NT2/D1 (cell line): ENCODE measurements around the gene TRMO.

Experiments
- SUZ12 ChIP-seq: IDR thresholded peaks from 2 replicates; pipeline ENCODE4 v1.6.1; 2011; ENCODE audit not compliant: insufficient read length, insufficient read depth; ENCODE audit errors: extremely low read depth
- ZNF274 ChIP-seq: IDR thresholded peaks from 2 replicates; pipeline ENCODE4 v1.6.1; 2011; ENCODE audit warnings: mild to moderate bottlenecking, low read depth, low read length

GRCh38 chr9:97964901-97965300 lies 42.6 kb upstream of the TRMO start:
- TF ChIP-seq SUZ12 (no peak), ZNF274 (no peak)
